ENCODE data around the gene TACC2.
A peak's percentile ranks its signal among the peaks of the same experiment; 100 is the strongest.

TACC2 gene

GRCh38 chr10:122232769-122233168 lies 243.8 kb downstream of the TACC2 start:
- DNase-seq = no peak

GRCh38 chr10:122233857-122234348 lies 244.9 kb downstream of the TACC2 start:
- DNase-seq = no peak

GRCh38 chr10:122234416-122234815 lies 245.5 kb downstream of the TACC2 start:
- DNase-seq = peak; percentile 15

GRCh38 chr10:122236690-122237306 lies 247.8 kb downstream of the TACC2 start:
- DNase-seq = peak; percentile 16

GRCh38 chr10:122237331-122237990 lies 248.5 kb downstream of the TACC2 start:
- peak; percentile 1 for DNase-seq

- no peak for DNase-seq
These were observed 250.8 kb downstream of the TACC2 start for GRCh38 chr10:122239578-122240257.

GRCh38 chr10:122240401-122240800 lies 251.4 kb downstream of the TACC2 start:
- DNase-seq = no peak

- DNase-seq = no peak
These were observed 252.9 kb downstream of the TACC2 start for GRCh38 chr10:122241836-122242235.

GRCh38 chr10:122243550-122243949 lies 254.6 kb downstream of the TACC2 start:
- no peak for DNase-seq

GRCh38 chr10:122244001-122244975 lies 255.3 kb downstream of the TACC2 start:
- no peak for DNase-seq

GRCh38 chr10:122245136-122245535 lies 256.2 kb downstream of the TACC2 start:
- no peak for DNase-seq

- DNase-seq = no peak
These were observed 256.9 kb downstream of the TACC2 start for GRCh38 chr10:122245897-122246296.

GRCh38 chr10:122246830-122247520 lies 258.0 kb downstream of the TACC2 start:
- no peak for DNase-seq

GRCh38 chr10:122248356-122249302 lies 259.7 kb downstream of the TACC2 start:
- DNase-seq = no peak

- DNase-seq = no peak
These were observed 260.4 kb downstream of the TACC2 start for GRCh38 chr10:122249303-122249850.

GRCh38 chr10:122249991-122250750 lies 261.2 kb downstream of the TACC2 start:
- no peak for DNase-seq

- DNase-seq = no peak
These were observed 262.7 kb downstream of the TACC2 start for GRCh38 chr10:122251459-122252255.

- DNase-seq = no peak
These were observed 263.8 kb downstream of the TACC2 start for GRCh38 chr10:122252805-122253204.

- DNase-seq = no peak
These were observed 264.6 kb downstream of the TACC2 start for GRCh38 chr10:122253605-122254004.
